Left renal pelvis (tissue), 4 donors: ENCODE results near the gene IL36B. TPM values are rescaled to one million over a fixed set of nuclear protein-coding genes. Genes with fewer than 3 reads are reported as not detected.
A peak's percentile ranks its signal among the peaks of the same experiment; 100 is the strongest.
"Not testable (repeated sequence)": the region's sequence is repeated elsewhere in the genome, so short reads cannot be mapped to it uniquely, and the experiment has no call there.

Experiments used
- DNase-seq, 4 donors: peaks; one replicate each; pipeline ENCODE4 v3.0.0-alpha.2; 2013; ENCODE audit warnings: low read depth in 4 of 4, low spot score in 3 of 4
- polyA plus RNA-seq, 4 donors: library from polyadenylated mRNA; unstranded; fragments of 120-200 nt; gene quantifications; one replicate each; pipeline ENCODE4 v1.2.1, GENCODE V29; 2013; ENCODE audit not compliant: insufficient read length in 4 of 4

The IL36B gene
- polyA plus RNA-seq, result not detected

GRCh38 chr2:113052396-113052917 is at the start of gene IL36B:
Gene IL36B, minus strand, starts transcription at chr2:113052867.
- DNase-seq, result no peak

DNA sequence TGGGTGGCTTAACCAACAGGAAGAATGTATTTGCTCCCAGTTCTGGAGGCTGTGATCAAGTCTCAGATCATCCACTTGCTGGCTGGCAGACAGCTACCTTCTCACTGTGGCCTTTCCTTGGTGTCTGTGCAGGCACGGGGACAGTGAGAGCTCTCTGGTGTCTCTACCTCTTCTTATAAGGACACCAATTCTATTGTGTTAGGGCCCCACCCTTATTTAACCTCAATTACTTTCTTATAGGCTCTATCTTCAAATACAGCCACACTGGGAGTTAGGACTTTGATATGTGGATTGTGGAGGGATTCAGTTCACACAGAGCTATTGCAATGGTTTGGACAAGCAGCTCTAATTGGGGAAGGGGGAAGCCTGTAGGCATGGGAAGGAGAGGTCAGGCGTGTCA is 49.5 kb upstream of the IL36B start:
- DNase-seq, result no peak

DNA sequence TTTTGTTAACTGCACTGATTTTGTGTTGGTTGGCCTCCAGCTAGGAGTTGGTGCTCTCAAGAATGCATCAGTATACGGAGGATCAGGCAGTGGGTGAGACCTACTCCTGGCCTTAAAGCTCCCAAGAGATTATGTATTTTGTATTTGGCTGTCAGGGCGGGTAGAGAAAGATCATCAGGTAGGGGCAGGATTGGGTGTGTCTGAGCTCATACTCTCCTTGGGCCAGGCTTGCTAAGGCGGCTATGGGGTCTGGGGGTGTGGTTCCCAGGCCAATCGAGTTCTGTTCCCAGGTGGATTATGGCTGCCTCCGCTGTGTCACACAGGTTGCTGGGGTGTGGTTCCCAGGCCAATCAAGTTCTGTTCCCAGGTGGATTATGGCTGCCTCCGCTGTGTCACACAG is 45.9 kb upstream of the IL36B start:
- no peak for DNase-seq

DNA sequence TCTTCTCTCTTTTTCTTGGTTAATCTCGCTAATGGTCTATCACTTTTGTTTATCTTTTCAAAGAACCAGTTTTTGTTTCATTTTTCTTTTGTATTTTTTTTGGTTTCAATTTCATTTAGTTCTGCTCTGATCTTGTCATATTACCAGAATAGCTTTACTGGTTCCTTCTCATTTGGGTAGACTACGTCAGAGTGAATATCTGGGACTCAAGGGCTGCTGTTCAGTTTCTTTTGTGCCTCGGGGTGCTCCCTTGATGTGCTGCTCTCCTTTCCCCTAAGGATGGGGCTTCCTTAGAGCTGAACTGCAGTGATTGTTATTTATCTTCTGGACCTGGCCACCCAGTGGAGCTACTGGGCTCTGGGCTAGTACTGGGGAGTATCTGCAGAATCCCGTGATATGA is 45.4 kb upstream of the IL36B start:
- no peak for DNase-seq

- not testable (repeated sequence) for DNase-seq
Measured at GRCh38 chr2:113096842-113097618, 44.4 kb upstream of the IL36B start.

GRCh38 chr2:113096306-113096705 is 43.6 kb upstream of the IL36B start:
- DNase-seq, result not testable (repeated sequence)

DNA sequence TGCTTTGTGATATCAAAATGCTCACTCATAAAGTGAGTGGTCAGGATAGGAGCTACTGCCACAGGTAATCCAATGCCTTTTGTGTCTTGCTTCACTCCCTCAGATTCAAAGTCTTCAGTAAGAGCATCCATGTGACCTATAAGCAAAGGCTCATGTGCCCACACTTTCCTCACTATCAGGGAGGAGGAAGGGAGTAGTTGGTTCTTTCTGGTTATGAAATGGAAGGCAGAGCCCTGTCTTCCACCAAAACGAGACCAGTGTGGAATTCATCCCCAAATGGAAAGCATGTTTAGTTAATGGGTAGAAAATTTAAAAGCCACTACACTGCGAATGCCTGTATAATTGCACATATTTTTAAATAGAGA is 40.9 kb upstream of the IL36B start:
- no peak for DNase-seq

- DNase-seq, result no peak
Measured at GRCh38 chr2:113092864-113093612, 40.4 kb upstream of the IL36B start.

DNA sequence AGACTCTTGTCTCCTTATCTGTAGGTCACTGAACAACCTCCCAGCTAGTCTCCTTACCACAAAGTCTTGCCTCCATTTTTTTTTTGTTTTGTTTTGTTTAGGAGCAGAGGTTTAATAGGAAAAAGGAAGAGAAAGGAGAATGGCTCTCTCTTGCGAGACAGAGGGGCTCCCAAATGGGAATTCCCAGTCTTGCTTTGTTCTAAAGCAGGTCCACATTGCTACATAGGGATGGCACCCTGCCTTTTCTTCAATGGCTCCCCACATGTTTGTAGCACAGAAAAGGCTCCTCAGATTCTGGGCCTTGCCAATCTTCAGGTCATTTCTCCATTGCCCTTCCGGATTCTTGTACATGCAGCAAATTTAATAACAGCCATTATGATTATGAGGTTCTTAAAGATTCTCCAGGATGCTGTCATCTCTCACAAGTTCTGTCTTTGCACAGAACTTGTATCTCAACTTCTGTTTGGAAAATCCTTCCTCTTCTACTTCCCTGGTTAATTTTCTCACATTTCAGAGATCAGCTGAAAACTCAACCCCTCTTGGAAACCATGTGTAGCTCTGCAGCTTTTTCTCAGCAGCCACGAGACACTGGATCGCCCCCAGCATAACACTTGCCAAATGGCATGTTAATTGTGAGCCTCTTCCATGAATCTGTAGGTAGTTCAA is 38.7 kb upstream of the IL36B start:
- no peak for DNase-seq

DNA sequence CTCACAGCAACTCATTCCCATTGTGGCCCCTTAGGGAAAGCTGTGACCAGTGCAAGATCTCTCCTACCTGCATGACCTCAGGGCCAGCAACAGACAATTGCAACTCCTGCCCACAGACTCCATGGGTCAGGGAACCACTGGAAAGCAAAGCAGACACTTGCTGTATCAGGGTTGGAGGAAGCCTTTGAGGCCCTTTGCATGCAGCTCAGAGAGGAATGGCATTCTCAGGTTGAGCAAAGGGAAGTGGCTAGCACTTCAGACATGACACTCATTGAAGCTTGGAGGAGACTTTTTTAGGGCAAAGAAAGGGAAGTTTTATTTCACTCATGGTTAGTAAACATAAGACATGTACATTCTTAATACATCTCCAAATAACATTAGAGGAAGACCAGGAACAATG is 37.2 kb upstream of the IL36B start:
- DNase-seq, result no peak

DNA sequence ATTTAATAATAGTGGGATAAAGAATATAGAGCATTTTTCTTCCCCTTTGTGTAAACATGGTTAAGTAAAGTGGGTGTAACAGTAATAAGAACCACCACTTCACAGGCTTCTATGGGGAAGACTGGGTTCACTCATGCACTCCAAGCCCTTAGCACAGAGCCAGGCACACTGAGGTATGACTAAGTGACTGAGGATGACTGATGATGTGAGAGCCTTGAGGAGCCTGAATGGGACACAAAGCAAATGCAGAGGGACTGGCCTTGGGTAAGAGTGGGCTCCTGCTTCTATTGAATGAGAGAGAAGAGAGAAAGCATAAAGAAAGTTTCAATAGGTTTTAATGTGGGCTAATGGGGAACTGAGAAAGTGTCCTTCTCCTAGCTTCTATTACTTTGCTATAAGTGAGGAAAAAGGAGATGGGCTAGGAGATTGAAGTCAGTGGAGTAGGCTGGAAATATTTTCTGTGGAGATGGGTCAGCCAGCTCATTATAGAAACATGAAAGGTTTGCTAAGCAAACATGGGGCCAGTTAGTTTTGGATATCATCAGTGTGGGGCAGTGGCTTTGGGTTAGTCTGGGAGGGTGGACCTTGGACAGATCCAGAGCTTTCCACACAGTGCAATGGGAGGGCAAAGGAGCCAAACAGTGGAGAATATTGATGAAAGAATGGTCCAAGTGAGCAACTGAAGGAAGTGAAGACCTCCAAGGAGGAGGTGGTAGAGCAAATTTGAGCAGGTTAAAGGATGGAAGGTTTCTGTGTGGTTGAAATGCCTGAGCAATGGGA is 35.7 kb upstream of the IL36B start:
- no peak for DNase-seq

- no peak for DNase-seq
Measured at GRCh38 chr2:113085542-113085941, 32.9 kb upstream of the IL36B start.

DNA sequence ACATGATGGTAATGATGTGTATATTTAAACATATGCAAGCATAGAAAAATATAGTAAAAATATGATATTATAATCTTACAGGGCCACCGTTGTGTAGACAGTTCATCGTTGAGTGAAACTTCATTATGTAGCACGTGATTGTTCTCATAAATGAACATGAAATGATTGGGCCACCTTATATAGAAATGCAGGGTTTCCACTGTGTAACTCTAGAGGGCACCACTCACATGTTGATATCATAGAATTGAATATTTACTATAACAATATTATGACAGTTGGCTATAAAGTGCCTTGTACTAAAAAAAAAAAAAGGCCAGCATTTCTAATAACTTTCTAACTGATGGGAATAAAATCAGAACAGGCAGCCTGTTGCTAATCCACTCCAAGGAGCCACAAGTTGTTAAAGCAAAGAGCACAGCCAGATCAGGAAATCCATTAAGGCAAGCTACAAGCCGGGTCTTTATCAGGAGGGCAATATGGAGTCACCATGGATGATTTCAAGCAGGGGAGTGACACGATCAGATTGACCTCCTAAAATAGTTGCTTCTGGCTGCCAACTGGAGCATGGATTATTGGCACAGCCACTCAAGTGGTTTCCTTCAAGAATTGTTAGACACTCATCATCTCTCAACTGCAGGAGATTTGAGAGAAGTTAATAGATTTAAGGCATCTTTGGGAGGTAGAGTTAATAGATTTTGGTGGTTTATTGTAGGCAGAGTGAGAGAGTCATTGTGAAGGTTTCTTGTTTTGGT is 31.8 kb upstream of the IL36B start:
- no peak for DNase-seq

- DNase-seq, result no peak
Measured at GRCh38 chr2:113083296-113083695, 30.6 kb upstream of the IL36B start.

DNA sequence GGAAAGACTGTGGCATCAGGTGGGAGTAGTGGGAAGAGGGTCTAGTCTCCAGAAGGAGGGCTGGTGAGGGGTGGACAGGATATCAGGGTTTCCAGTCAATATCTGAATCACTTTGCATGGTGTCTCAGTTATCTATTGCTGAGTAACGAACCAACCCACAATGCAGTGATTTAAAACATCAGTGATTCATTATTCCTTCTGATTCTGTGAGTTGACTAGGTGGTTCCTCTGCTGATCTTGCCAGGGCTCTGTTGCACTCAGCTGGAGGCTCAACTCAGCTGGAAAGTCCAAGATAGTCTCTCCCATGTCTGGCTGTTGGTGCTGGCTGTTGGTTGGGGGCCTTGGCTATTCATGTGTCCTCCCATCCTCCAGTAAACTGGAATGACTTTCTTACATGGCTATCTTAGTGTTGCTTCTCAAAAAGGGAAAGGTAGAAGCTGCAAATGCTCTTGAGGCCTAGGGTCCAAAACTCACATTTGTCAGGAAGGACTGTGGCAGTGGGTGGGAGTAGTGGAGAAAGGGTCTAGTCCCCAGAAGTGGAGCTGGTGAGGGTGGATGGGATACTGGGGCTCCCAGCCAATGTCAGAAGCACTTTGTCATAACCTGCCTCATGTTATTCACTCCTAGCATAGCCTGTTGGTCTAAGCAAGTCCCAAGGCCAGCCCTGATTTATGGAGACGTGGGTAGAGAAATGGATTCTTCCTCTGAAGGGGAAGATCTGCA is 29.0 kb upstream of the IL36B start:
- DNase-seq, result no peak

DNA sequence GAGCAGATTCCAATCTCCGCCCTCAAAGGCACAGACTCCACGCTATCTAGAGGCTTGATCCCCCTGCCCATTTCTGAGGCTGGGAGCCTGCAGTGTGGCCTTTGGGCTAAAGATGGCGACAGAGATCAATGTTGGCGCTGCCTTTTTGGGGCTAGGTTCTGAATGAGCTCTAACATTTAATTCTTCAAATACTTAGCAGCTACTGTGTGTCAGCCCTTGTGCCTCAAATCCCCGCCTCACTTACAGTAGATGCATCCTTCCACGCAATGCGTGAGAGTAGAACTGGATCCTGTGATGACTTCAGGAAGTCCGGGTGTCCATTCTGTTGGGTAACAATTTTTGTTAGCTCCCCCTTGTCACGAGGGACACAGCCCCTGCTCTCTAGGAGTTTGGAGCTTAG is 27.5 kb upstream of the IL36B start:
- DNase-seq, result peak in 1 of 4 donors; percentile 7

GRCh38 chr2:113079131-113079530 is 26.5 kb upstream of the IL36B start:
- no peak for DNase-seq

- DNase-seq, result no peak
Measured at GRCh38 chr2:113078350-113078839, 25.7 kb upstream of the IL36B start.

DNA sequence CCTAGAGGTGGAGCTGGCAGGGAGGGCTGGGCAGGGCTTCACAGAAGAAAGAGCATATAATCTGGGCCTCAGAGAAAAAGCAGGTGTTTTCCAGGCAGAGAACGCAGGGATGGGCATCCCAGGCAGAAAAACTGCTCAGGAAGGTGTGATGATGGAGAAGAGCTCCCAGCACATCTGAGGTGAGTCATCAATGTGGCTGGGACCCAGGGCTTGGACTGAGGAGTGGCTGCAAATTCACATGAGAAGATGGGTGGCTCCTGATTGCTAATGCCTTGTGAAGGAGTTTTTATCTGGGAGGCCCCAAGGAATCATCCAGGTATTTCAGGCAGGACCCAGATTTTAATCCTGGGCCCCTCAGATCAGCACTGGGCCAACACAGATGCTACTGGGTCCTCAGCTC is 25.3 kb upstream of the IL36B start:
- no peak for DNase-seq
